Activated naive CD8-positive, alpha-beta T cell treated with anti-CD3 and anti-CD28 coated beads, Interleukin-2, amount 10 ng/mL, durations not matched to agents 7 days and 5 days (primary cell): ENCODE results near the gene TENT4A. TPM values are rescaled to one million over a fixed set of nuclear protein-coding genes. Genes with fewer than 3 reads are reported as not detected.
A peak's percentile ranks its signal among the peaks of the same experiment; 100 is the strongest.

ENCODE experiments used
- ATAC-seq: fragments of 150-1000 bp; cut with Tn5 transposase; one replicate; pipeline ENCODE4 v1.10.0; 2021; ENCODE audit warnings: low read depth, moderate library complexity
- POLR2A ChIA-PET: fragments of 350-600 bp; sonication (Branson Sonifier 250); formaldehyde crosslinking; loops from one replicate; lab custom pipeline; 2021; ENCODE audit warnings: antibody characterized with exemption; lab: Charles Lee
- DNase-seq: peaks from one replicate; pipeline ENCODE4 v3.0.0; 2021
- H3K27ac Mint-ChIP-seq: one replicate; pipeline ENCODE4 v1.8.0; 2022; ENCODE audit warnings: mild to moderate bottlenecking, mixed read lengths
- H3K27me3 Mint-ChIP-seq: one replicate; pipeline ENCODE4 v1.8.0; 2022; ENCODE audit warnings: mild to moderate bottlenecking, moderate library complexity, mixed read lengths
- H3K36me3 Mint-ChIP-seq: one replicate; pipeline ENCODE4 v1.8.0; 2021; ENCODE audit warnings: mild to moderate bottlenecking, mixed read lengths
- H3K4me1 Mint-ChIP-seq: one replicate; pipeline ENCODE4 v1.8.0; 2021; ENCODE audit warnings: mixed read lengths
- H3K4me3 Mint-ChIP-seq: one replicate; pipeline ENCODE4 v1.8.0; 2022; ENCODE audit warnings: mild to moderate bottlenecking, moderate library complexity, mixed read lengths
- H3K9me3 Mint-ChIP-seq: one replicate; pipeline ENCODE4 v1.8.0; 2021; ENCODE audit warnings: mixed read lengths
- total RNA-seq, 2 experiments: library from RNA; stranded (reverse); gene quantifications; one replicate each; pipeline ENCODE4 v1.2.3, GENCODE V29; 2021

Gene TENT4A
- total RNA-seq, 2 experiments from 2014 or later = 47.0 to 47.1 TPM

GRCh38 chr5:6704361-6704851, 8.8 kb upstream of the TENT4A start:
- no peak overlapping the region for H3K4me3 Mint-ChIP-seq

DNA sequence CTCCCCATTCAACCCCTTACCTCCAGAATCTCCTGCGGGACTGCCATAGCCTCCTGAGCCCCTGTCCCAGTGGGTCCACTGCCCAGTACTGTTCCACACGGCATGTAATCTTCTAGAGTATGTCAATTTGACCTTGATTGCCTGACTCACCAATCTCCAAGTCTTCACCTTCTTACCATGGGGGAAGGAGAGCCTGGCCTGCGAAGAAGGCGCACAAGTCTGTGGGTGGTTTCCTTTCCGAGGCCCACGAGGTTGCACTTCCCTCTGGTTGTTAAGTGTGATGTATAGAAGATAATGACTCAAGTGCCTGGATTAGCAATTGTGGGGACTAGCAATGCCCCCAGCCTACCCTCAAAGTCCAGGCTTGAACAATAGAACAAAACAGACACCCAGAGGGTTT, 8.1 kb upstream of the TENT4A start:
- Mint-ChIP-seq H3K27me3 (peaks cover 3% of the 10 kb centered on the region), H3K9me3 (no peaks in the 10 kb centered on the region), H3K27ac (peak overlapping the region; percentile 5), H3K4me3 (no peak overlapping the region), H3K4me1 (peaks cover 6% of the 10 kb centered on the region), H3K36me3 (no peaks in the 10 kb centered on the region)
- DNase-seq (no peak), ATAC-seq (no peak)
- POLR2A ChIA-PET = no interaction called here

More at GRCh38 chr5:6704361-6704851, 8.8 kb upstream of the TENT4A start:
- no peak overlapping the region for H3K27ac Mint-ChIP-seq
- POLR2A ChIA-PET = no interaction called here
- no peaks in the 10 kb centered on the region for H3K9me3 Mint-ChIP-seq
- no peaks in the 10 kb centered on the region for H3K36me3 Mint-ChIP-seq
- ATAC-seq (no peak), DNase-seq (no peak)
- peaks cover 7% of the 10 kb centered on the region for H3K27me3 Mint-ChIP-seq
- peaks cover 6% of the 10 kb centered on the region for H3K4me1 Mint-ChIP-seq

DNA sequence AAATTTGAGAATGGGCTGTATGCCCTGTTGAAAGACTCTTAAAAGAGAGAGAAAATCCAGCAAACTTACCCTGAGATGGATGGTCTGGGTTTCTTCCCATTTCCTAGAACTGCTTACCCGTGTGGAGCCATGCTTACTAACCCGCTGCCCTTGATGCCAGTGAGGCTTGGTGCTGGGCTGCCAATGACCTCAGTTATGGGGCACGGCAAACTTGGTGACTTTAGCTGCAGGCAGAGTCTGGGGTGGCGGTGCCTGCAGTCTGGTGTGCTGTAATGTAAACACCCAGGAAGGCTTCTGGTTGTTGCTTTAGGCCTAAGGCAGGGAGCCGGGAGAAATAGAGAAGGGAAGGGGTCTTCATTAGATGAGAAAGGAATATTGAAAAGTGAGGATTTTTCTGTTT, 7.3 kb upstream of the TENT4A start:
- H3K4me3 Mint-ChIP-seq = no peak overlapping the region
- DNase-seq (no peak), ATAC-seq (no peak)
- POLR2A ChIA-PET = no interaction called here
- H3K9me3 Mint-ChIP-seq = no peaks in the 10 kb centered on the region
- H3K27ac Mint-ChIP-seq = no peak overlapping the region
- no peaks in the 10 kb centered on the region for H3K27me3 Mint-ChIP-seq
- peaks cover 6% of the 10 kb centered on the region for H3K4me1 Mint-ChIP-seq
- H3K36me3 Mint-ChIP-seq = no peaks in the 10 kb centered on the region

DNA sequence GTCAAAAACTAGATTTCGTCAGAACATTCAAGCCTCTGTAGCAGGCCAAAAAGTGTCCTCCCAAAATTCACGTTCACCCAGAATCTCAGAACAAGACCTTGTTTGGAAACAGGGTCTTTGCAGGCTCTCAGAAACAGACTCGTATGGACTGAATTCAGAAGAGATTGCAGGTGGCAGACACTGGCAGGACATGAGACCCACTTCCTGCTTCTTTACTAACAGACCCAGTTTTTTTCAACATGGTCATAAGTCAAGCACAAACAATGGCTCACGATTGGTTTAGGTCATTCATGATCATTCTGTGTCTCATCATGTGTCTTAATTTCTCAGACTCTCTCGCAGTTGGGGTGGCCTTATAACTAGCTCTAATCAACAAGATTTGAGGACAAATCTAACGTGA, 5.4 kb upstream of the TENT4A start:
- no peaks in the 10 kb centered on the region for H3K9me3 Mint-ChIP-seq
- no peak for DNase-seq
- peaks cover 2% of the 10 kb centered on the region for H3K27me3 Mint-ChIP-seq
- POLR2A ChIA-PET = interaction anchor here (1.1 to 1.6 kb wide), 2 partner anchors 75 to 83 kb away, joined by 4 read pairs; partner anchors contain the start of genes NSUN2 and SRD5A1
- no peak for ATAC-seq
- H3K4me1 Mint-ChIP-seq = peaks cover 15% of the 10 kb centered on the region
- no peak overlapping the region for H3K4me3 Mint-ChIP-seq
- H3K36me3 Mint-ChIP-seq = no peaks in the 10 kb centered on the region
- H3K27ac Mint-ChIP-seq = no peak overlapping the region

DNA sequence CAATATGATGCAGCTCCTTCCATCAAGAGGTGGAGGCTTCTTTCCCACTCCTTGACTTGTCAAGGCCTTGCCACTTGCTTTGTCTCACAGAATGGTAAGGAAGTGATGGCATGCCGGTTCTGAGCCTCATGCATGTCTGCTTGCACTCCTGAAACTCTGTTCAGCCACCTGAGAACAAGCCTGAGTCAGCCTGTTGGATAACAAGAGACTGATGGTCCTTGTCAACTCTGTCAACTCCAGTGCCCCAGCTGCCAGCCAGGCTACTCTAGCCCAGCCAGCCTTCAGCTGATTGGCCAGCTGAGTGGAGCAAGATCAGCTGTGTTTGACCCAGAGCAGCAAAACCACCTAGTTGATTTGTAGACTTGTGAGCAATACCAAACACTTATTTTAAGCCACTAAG, 4.4 kb upstream of the TENT4A start:
- no peak overlapping the region for H3K4me3 Mint-ChIP-seq
- H3K27me3 Mint-ChIP-seq = peaks cover 2% of the 10 kb centered on the region
- H3K36me3 Mint-ChIP-seq = no peaks in the 10 kb centered on the region
- no peaks in the 10 kb centered on the region for H3K9me3 Mint-ChIP-seq
- H3K27ac Mint-ChIP-seq = no peak overlapping the region
- peaks cover 15% of the 10 kb centered on the region for H3K4me1 Mint-ChIP-seq
- DNase-seq (no peak), ATAC-seq (no peak)
- POLR2A ChIA-PET = interaction anchor here (1.1 kb wide), 1 partner anchor 84 kb away, joined by 4 read pairs; no protein-coding TSS in a partner anchor

- Mint-ChIP-seq H3K4me3 (no peak overlapping the region), H3K27me3 (peaks cover 2% of the 10 kb centered on the region), H3K27ac (no peak overlapping the region), H3K36me3 (no peaks in the 10 kb centered on the region), H3K9me3 (no peaks in the 10 kb centered on the region), H3K4me1 (peaks cover 15% of the 10 kb centered on the region)
- DNase-seq = no peak
- POLR2A ChIA-PET = interaction anchor here (3.3 kb wide), 1 partner anchor 78 kb away, joined by 22 read pairs; the partner anchor contains the start of genes NSUN2 and SRD5A1
- no peak for ATAC-seq
Measured at GRCh38 chr5:6710070-6710469, 3.2 kb upstream of the TENT4A start.

DNA sequence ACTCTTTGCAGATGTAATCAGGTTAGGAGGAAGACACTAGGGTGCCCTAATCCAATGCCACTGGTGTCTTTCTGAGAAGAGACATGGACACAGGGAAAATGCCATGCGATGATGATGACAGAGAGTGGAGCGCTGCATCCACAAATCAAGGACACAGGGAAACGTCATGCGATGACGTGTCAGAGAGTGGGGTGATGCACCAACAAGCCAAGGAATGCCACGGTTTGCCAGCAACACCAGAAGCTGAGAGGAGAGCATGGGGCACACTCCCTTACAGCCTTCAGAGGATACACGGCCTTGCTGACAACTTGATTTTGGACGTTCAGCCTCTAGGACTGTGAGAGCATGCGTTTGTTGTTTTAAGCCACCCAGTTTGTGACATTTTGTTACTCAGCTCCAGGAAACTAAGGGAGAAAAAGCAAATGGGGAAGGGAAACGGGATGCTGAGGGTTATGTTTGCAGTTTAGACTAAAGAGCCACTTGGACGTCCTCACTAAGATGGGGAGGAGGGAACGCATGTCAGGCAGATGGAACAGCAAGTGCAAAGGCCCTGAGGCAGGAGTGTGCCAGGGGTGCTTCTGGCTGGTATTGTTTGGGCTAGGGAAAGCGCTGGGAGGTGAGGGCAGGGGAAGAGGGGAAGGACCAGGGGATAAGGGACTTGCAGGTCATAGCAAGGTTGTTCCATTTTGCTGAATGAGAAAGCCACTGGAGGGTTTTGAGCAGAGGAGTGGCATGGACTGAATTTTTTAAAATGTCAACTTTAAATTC, 2.5 kb upstream of the TENT4A start:
- no peak for ATAC-seq
- no peak overlapping the region for H3K4me3 Mint-ChIP-seq
- no peak for DNase-seq

GRCh38 chr5:6711409-6712141, 1.7 kb upstream of the TENT4A start:
- peak overlapping the region; percentile 93 for H3K27ac Mint-ChIP-seq
- peak overlapping the region; percentile 84 for H3K4me3 Mint-ChIP-seq
- ATAC-seq = no peak
- peaks cover 6% of the 10 kb centered on the region for H3K36me3 Mint-ChIP-seq
- H3K27me3 Mint-ChIP-seq = peaks cover 2% of the 10 kb centered on the region
- POLR2A ChIA-PET = interaction anchor here (1.0 to 3.3 kb wide), 4 partner anchors 30 to 333 kb away, joined by 3 to 22 read pairs (median 4); partner anchors contain the start of genes MED10, NSUN2 and SRD5A1
- H3K4me1 Mint-ChIP-seq = peaks cover 20% of the 10 kb centered on the region
- DNase-seq = no peak
- H3K9me3 Mint-ChIP-seq = no peaks in the 10 kb centered on the region

More for the DNA sequence above, 2.5 kb upstream of the TENT4A start:
- Mint-ChIP-seq H3K9me3 (no peaks in the 10 kb centered on the region), H3K4me1 (peaks cover 13% of the 10 kb centered on the region), H3K27ac (peak overlapping the region; percentile 23), H3K36me3 (peaks cover 2% of the 10 kb centered on the region), H3K27me3 (peaks cover 2% of the 10 kb centered on the region)
- POLR2A ChIA-PET = interaction anchor here (3.3 kb wide), 1 partner anchor 78 kb away, joined by 22 read pairs; the partner anchor contains the start of genes NSUN2 and SRD5A1

DNA sequence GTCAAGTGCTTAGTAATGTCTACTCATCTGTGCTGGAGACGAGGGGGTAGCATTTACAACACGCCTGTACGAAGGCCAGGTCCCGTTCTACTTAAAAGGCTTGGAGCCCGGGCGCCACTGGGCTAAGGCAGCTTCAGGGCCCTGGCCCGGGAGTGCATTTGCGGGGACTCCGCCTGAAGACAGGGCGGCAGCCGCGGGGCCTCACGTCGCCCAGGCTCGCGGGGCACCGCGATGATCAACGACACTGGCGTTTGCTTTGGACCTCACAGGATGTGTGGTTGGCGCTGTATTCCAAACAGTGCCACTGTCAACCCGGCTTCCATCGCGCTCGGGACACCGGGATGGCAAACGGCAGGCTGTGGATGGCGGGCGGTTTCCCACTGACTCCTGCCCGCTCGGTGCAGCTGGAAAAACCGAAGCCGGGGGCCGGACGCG, 1.1 kb upstream of the TENT4A start:
- Mint-ChIP-seq H3K27me3 (peaks cover 2% of the 10 kb centered on the region), H3K4me1 (peaks cover 24% of the 10 kb centered on the region), H3K9me3 (no peaks in the 10 kb centered on the region), H3K36me3 (peaks cover 9% of the 10 kb centered on the region), H3K4me3 (peak overlapping the region; percentile 84), H3K27ac (peak overlapping the region; percentile 93)
- POLR2A ChIA-PET = interaction anchor here (1.0 to 3.3 kb wide), 5 partner anchors 23 to 334 kb away, joined by 3 to 22 read pairs (median 5); partner anchors contain the start of genes MED10, NSUN2 and SRD5A1
- ATAC-seq (peak; percentile 17), DNase-seq (peak; percentile 74)

DNA sequence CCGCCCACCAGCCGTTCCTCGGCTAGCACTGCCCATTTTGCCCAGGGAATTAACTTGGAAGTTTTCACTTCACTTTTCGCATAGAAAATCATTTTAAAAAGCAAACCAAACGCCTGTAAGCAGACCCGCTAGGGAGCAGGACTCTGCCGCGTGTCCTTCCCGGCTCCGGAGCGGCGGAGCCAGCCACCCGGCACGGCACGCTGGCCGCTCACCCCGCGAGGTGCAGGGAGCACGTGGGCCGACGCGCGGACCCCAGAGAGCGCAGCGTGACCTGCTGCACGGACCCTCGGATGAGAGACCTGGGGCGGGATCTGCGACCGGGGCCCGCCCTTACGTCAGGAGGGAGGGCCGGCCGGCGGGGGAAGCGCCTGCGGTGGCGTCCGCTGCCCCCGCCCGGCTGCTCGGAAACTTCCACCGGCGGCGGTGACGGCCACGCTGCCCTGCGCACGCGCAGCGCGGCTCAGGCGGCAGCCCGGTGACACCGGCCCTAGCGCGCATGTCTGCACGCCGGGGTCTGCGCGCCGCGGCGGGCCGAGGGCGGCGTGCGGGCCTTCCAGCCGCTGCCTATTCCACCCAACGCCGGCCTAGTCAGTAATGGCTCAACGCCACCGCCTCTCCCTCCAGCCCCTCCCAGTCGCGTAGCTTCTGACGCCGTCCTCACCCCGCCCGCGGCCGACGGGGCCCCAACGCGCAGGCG, 507 bp upstream of the TENT4A start:
- Mint-ChIP-seq H3K4me1 (peaks cover 29% of the 10 kb centered on the region), H3K9me3 (no peaks in the 10 kb centered on the region), H3K4me3 (peak overlapping the region; percentile 84), H3K27ac (peak overlapping the region; percentile 93), H3K27me3 (peaks cover 2% of the 10 kb centered on the region), H3K36me3 (peaks cover 9% of the 10 kb centered on the region)
- peak; percentile 99 for DNase-seq
- ATAC-seq = peak; percentile 78
- POLR2A ChIA-PET = interaction anchor here (0.6 to 3.3 kb wide), 7 partner anchors 9 to 1290 kb away, joined by 3 to 22 read pairs (median 5); partner anchors contain the start of genes ICE1, MED10, NSUN2 and SRD5A1

GRCh38 chr5:6714226-6715041, 1.2 kb downstream of the TENT4A start:
- POLR2A ChIA-PET = no interaction called here
- DNase-seq (peak; percentile 61), ATAC-seq (no peak)
- Mint-ChIP-seq H3K9me3 (no peaks in the 10 kb centered on the region), H3K27me3 (peaks cover 2% of the 10 kb centered on the region), H3K27ac (peak overlapping the region; percentile 85), H3K4me1 (peaks cover 43% of the 10 kb centered on the region), H3K36me3 (peaks cover 17% of the 10 kb centered on the region), H3K4me3 (peak overlapping the region; percentile 89)

DNA sequence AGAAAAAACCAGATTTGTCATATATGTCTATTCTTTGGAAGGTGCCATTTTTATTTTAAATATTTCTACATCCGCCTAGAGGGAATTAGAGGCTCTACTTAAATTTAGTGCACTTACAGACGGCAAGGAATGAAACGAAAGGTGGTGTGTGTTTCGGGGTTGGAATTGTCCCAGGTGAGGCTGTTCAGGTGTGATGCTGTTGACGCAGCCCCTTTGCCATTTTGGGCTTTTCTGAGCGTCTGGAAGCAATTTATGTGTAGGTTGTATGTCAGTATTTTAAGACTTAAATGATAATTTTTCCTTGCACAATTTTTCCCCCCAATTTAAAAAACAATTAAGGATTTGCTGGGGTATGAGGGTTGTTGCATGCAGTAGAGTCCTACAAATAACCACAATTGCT, 2.0 kb downstream of the TENT4A start:
- Mint-ChIP-seq H3K36me3 (peaks cover 19% of the 10 kb centered on the region), H3K9me3 (no peaks in the 10 kb centered on the region), H3K4me1 (peaks cover 51% of the 10 kb centered on the region), H3K4me3 (peak overlapping the region; percentile 89), H3K27me3 (peaks cover 2% of the 10 kb centered on the region), H3K27ac (peak overlapping the region; percentile 71)
- ATAC-seq (no peak), DNase-seq (no peak)
- POLR2A ChIA-PET = interaction anchor here (1.4 kb wide), 1 partner anchor 14 kb away, joined by 5 read pairs; no protein-coding TSS in a partner anchor
